Left lung (tissue), 10 donors: Measurements from ENCODE around the gene ZNF219. TPM values are rescaled to one million over a fixed set of nuclear protein-coding genes. Genes with fewer than 3 reads are reported as not detected.

Experiments
- ATAC-seq: fragments of 200-7000 bp; cut with Tn5 transposase; one replicate; pipeline ENCODE4 v1.9.1; 2020; ENCODE audit warnings: moderate library complexity
- DNase-seq, 4 donors: peaks; one replicate each; pipeline ENCODE4 v3.0.0-alpha.2; 2013 to 2020
- H3K27ac ChIP-seq, 2 donors: fragments of 200-600 bp; sonication (generic) in 1 of 2; one replicate each; pipeline versions ENCODE4 v1.5.0 to v1.8.0; 2020 to 2021
- H3K27me3 ChIP-seq, 2 donors: fragments of 200-600 bp; sonication (generic) in 1 of 2; one replicate each; pipeline versions ENCODE4 v1.5.0 to v1.8.0; 2020 to 2021
- H3K36me3 ChIP-seq, 2 donors: fragments of 200-600 bp; sonication (generic) in 1 of 2; one replicate each; pipeline versions ENCODE4 v1.5.0 to v1.8.0; 2020 to 2021
- H3K4me1 ChIP-seq, 2 donors: fragments of 200-600 bp; one replicate each; pipeline ENCODE4 v1.8.0; 2021
- H3K4me3 ChIP-seq, 2 donors: fragments of 200-600 bp; sonication (generic) in 1 of 2; one replicate each; pipeline versions ENCODE4 v1.5.0 to v1.8.0; 2020 to 2021; ENCODE audit warnings: mild to moderate bottlenecking in 1 of 2
- H3K9me3 ChIP-seq, 2 donors: fragments of 200-600 bp; sonication (generic) in 1 of 2; one replicate each; pipeline versions ENCODE4 v1.5.0 to v1.8.0; 2020 to 2021
- intact Hi-C, 2 donors: fragments of 100-400 bp; cut with DNase I; formaldehyde crosslinking; loops; one replicate each; pipeline versions ENCODE4 v1.11.2 to v1.14.2; 2022
- polyA plus RNA-seq, 6 donors: library from polyadenylated mRNA; unstranded; fragments of 120-200 nt; gene quantifications; one replicate each; pipeline ENCODE4 v1.2.1, GENCODE V29; 2013; ENCODE audit not compliant: insufficient read length in 6 of 6
- total RNA-seq, 2 donors: library from RNA; stranded (reverse); fragmentation: NEBNext Ultra II Directional; extraction: Animal tissue kit (Norgen Biotek cat#: 25700); gene quantifications; one replicate each; pipeline ENCODE4 v1.2.1, GENCODE V29; 2021
- TF ChIP-seq, protein P1 (sequence below), 2 donors: fragments of 200-600 bp; sonication (generic) in 1 of 2; IDR thresholded peaks; one replicate each; pipeline versions ENCODE4 v1.5.0 to v1.8.0; 2021; ENCODE audit warnings: antibody characterized with exemption in 2 of 2
- donor health status: DM: no; HTN: yes; CAD: no.
- donor health status: DM: no; HTN: no; CAD: no.

The ZNF219 gene
- total and polyA plus RNA-seq, 8 donors, result 30.5 to 45.4 (median 35.7) TPM

DNA sequence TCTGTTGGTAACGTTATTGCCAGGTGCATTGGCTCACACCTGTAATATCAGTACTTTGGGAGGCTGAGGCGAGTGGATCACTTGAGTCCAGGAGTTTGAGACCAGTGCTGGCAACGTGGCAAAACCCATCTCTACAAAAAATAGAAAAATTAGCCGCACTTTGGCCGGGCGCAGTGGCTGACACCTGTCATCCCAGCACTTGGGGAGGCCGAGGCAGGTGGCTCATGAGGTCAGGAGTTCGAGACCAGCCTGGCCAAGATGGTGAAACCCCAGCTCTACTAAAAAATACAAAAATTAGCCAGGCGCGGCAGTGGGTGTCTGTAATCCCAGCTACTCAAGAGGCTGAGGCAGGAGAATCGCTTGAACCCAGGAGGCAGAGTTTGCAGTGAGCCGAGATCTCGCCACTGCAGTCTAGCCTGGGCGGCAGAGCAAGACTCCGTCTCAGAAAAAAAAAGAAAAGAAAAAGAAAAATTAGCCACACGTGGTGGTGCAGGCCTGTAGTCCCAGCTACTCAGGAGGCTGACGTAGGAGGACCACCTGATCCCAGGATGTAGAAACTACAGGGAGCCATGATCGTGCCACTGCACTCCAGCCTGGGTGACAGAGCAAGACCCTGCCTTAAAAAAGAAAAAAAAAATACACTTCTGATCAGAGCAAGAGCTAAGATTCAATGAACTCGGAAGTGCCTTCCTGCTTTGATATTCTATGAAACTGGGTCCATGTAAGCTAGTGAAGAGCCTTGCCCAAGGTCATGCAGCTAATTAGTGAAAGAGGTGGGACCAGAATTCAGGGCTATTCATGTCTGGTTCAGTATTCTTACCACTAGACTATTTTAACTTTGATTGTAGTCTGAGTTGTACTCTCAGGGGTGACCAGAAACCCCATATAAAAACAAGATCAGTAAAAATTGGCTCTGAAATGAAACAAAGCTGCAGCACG lies 45.0 kb downstream of the ZNF219 start:
- Histone ChIP-seq H3K4me3 (no peak overlapping the region), H3K36me3 (no peaks in the 10 kb centered on the region), H3K27me3 (no peaks in the 10 kb centered on the region), H3K27ac (no peak overlapping the region), H3K9me3 (no peaks in the 10 kb centered on the region), H3K4me1 (no peaks in the 10 kb centered on the region)
- ATAC-seq (no peak), DNase-seq (no peak)
- TF ChIP-seq, protein P1, sequence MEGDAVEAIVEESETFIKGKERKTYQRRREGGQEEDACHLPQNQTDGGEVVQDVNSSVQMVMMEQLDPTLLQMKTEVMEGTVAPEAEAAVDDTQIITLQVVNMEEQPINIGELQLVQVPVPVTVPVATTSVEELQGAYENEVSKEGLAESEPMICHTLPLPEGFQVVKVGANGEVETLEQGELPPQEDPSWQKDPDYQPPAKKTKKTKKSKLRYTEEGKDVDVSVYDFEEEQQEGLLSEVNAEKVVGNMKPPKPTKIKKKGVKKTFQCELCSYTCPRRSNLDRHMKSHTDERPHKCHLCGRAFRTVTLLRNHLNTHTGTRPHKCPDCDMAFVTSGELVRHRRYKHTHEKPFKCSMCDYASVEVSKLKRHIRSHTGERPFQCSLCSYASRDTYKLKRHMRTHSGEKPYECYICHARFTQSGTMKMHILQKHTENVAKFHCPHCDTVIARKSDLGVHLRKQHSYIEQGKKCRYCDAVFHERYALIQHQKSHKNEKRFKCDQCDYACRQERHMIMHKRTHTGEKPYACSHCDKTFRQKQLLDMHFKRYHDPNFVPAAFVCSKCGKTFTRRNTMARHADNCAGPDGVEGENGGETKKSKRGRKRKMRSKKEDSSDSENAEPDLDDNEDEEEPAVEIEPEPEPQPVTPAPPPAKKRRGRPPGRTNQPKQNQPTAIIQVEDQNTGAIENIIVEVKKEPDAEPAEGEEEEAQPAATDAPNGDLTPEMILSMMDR (IDR thresholded peaks at IDR 0.05), result no peak
- intact Hi-C loops, result no loop called here

DNA sequence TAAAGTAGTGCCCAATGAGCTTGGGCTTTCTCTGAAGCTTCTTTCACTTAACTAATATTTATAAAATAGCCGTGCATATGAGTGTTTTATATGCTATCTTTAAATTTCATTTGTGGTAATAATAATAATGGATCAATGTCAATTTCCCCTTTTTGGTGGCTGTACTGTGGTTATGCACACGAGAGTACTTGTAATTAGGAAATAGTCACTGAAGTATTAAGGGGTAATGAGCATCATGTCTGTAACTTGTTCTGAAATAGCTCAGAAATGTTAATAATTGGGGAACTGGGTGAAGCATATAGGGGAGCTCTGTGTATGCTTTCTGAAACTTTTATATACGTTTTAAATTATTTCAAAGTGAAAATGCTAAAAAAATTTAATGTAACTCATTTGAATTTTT lies 47.9 kb downstream of the ZNF219 start:
- TF ChIP-seq, protein P1 (IDR thresholded peaks at IDR 0.05), result no peak
- Histone ChIP-seq H3K36me3 (no peaks in the 10 kb centered on the region), H3K4me3 (no peak overlapping the region), H3K9me3 (no peaks in the 10 kb centered on the region), H3K27me3 (no peaks in the 10 kb centered on the region), H3K27ac (no peak overlapping the region), H3K4me1 (no peaks in the 10 kb centered on the region)
- ATAC-seq (no peak), DNase-seq (no peak)
- intact Hi-C loops, result no loop called here

DNA sequence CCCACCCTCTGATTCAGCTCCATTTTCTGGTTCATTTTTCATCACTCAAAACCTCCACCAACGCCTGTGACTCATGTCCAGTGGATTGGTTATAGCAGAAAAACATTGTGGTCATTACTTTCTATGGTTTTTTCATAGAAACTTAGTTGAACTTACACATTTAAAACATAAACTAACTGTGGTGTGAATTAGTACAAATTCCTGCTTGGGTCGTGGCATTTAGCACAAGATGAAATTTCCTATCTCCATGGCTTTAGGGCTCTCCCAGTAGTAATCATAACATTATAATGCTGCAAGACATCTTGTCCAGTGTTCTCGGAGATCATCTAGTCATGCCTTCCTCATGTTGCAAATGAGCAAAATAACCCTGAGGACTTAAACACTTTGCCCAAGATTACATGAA lies 49.2 kb downstream of the ZNF219 start:
- Histone ChIP-seq H3K27me3 (no peaks in the 10 kb centered on the region), H3K27ac (no peak overlapping the region), H3K9me3 (no peaks in the 10 kb centered on the region), H3K36me3 (no peaks in the 10 kb centered on the region), H3K4me1 (peaks cover 0 to under 1% of the 10 kb centered on the region in 2 donors), H3K4me3 (no peak overlapping the region)
- TF ChIP-seq, protein P1 (IDR thresholded peaks at IDR 0.05), result no peak
- no peak for ATAC-seq
- DNase-seq, result no peak
- intact Hi-C loops, result no loop called here

DNA sequence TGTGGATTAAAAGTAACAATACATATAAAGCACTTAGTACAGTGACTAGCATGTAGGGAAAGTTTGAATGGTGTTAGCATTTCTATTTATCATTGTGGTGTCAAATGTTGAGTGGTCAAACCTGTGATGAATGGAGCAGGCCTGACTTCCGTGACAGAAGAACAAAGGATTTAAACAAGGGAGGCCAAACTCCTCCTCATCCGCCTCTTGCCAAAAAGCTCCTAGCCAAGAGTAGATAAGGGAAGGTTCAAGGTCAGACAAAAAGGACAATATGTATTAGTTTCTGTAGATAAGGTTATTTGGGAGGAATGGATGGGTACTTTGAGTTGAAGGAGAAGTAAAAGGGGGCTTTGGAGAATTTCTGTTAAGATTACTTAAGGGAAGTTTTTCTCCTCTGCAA lies 49.8 kb downstream of the ZNF219 start:
- H3K4me1 ChIP-seq, result peaks cover 6 to 7% of the 10 kb centered on the region in 2 donors
- ATAC-seq (no peak), DNase-seq (no peak)
- H3K4me3 ChIP-seq, result no peak overlapping the region
- H3K9me3 ChIP-seq, result no peaks in the 10 kb centered on the region
- H3K36me3 ChIP-seq, result no peaks in the 10 kb centered on the region
- no peaks in the 10 kb centered on the region for H3K27me3 ChIP-seq
- TF ChIP-seq, protein P1 (IDR thresholded peaks at IDR 0.05), result no peak
- H3K27ac ChIP-seq, result no peak overlapping the region
- intact Hi-C loops, result no loop called here

DNA sequence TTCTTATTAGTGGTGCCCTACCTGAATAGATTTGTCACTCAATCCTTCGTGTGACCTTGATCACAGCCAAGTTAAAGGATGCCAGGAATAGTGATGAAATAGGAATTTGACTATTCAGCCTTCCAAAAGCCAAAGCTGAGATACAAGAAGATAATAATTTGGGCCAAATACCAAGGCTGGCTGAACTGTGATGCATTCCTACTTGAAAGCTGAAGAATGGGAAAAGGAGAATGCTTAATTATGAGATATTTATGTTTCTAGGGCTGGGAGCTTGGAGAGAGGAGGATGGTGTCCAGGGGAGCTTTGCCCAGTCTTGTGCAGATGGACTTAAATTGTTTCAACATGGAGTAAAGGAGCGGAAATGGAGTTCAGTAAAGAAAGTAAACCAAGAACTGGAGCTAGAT lies 51.1 kb downstream of the ZNF219 start:
- DNase-seq, result no peak
- Histone ChIP-seq H3K4me1 (peaks cover 7 to 9% of the 10 kb centered on the region in 2 donors), H3K27me3 (peaks cover 0 to 5% of the 10 kb centered on the region in 2 donors), H3K9me3 (no peaks in the 10 kb centered on the region), H3K36me3 (no peaks in the 10 kb centered on the region), H3K27ac (no peak overlapping the region), H3K4me3 (no peak overlapping the region)
- no peak for ATAC-seq
- intact Hi-C loops, result no loop called here
- TF ChIP-seq, protein P1 (IDR thresholded peaks at IDR 0.05), result no peak
